HG02981 (cell line): ENCODE results near the gene MEIS3.
"Not testable (repeated sequence)": the region's sequence is repeated elsewhere in the genome, so short reads cannot be mapped to it uniquely, and the experiment has no call there.

ENCODE experiments used
- ATAC-seq: cut with Tn5 transposase; IDR thresholded peaks from one replicate; pipeline ENCODE4 v1.9.1; 2021; ENCODE audit warnings: mild to moderate bottlenecking, moderate library complexity; ENCODE audit not compliant: unreplicated experiment

MEIS3 gene

DNA sequence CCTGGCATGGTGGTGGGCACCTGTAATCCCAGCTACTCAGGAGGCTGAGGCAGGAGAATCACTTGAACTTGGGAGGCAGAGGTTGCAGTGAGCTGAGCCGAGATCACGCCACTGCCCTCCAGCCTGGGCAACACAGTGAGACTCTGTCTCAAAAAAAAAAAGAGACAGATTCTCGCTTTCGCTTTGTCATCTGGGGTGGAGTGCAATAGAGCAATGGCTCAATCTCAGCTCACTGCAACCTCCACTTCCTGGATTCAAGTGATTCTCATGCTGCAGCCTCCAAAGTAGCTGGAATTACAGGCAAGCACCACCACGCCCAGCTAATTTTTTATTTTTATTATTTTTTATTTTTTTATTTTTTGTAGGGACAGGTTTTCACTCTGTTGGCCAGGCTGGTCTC, 30.6 kb downstream of the MEIS3 start:
- not testable (repeated sequence) for ATAC-seq

- ATAC-seq, result not testable (repeated sequence)
These were observed 31.7 kb downstream of the MEIS3 start for GRCh38 chr19:47387623-47388022.

GRCh38 chr19:47386582-47386981, 32.7 kb downstream of the MEIS3 start:
- not testable (repeated sequence) for ATAC-seq

DNA sequence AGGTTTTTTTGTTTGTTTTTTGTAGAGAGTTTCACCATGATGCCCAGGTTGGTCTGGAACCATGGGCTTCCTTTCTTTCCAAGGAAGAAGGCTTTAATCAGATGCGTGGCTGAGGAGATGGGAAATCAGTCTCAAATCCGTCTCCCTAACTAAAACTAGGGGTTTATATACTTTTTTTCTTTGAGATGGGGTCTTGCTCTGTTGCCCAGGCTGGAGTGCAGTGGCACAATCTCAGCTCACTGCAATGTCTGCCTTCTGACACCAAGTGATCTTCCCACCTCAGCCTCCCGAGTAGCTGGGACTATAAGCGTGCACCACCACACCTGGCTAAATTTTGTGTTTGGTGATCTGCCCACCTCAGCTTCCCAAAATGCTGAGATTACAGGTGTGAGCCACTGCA, 34.8 kb downstream of the MEIS3 start:
- not testable (repeated sequence) for ATAC-seq

GRCh38 chr19:47383890-47384289, 35.4 kb downstream of the MEIS3 start:
- ATAC-seq, result not testable (repeated sequence)

- no peak for ATAC-seq
These were observed 37.6 kb downstream of the MEIS3 start for GRCh38 chr19:47381653-47382279.

- ATAC-seq, result no peak
These were observed 38.2 kb downstream of the MEIS3 start for GRCh38 chr19:47381121-47381520.

- no peak for ATAC-seq
These were observed 38.8 kb downstream of the MEIS3 start for GRCh38 chr19:47380559-47380958.

GRCh38 chr19:47379381-47379938, 39.9 kb downstream of the MEIS3 start:
- ATAC-seq, result no peak

- ATAC-seq, result no peak
These were observed 41.1 kb downstream of the MEIS3 start for GRCh38 chr19:47378246-47378645.

GRCh38 chr19:47377801-47378200, 41.5 kb downstream of the MEIS3 start:
- no peak for ATAC-seq

GRCh38 chr19:47377208-47377701, 42.1 kb downstream of the MEIS3 start:
- ATAC-seq, result no peak

GRCh38 chr19:47376589-47377144, 42.7 kb downstream of the MEIS3 start:
- ATAC-seq, result no peak

DNA sequence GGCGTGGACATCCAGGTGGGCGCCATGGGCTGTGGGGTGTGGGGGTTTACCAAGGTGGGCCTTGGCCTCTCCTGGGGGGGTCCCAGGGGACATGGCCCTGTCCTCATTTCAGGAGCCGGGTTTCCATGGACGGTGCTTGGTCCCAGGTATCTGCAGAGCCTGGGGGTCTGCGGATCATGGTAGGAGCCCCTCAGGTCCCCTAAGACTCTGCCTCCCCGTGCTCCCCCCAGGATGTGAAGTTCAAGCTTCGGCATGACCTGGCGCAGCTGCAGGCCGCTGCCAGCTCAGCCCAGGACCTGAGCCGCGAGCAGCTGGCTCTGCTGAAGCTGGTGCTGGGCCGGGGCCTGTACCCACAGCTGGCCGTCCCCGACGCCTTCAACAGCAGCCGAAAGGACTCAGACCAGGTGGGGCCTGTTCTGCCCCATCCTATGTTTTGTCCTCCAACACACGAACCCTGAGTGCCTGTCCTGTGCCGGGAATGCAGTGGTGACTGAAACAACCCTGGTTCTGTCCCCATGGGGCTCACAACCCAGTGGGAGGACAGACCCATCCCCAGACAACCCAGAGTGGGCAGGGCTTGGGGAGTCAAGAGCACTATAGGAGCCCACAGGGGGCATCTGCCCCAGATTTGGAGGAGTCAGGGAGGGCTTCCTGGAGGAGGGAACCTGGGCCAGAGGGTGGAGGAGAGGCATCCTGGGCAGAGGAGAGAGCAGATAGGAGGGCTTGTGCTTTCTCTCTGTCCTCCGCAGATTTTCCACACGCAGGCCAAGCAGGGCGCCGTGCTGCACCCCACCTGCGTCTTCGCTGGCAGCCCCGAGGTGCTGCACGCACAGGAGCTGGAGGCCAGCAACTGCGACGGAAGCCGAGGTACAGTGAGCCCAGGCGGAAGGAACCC, 43.4 kb downstream of the MEIS3 start:
- no peak for ATAC-seq

DNA sequence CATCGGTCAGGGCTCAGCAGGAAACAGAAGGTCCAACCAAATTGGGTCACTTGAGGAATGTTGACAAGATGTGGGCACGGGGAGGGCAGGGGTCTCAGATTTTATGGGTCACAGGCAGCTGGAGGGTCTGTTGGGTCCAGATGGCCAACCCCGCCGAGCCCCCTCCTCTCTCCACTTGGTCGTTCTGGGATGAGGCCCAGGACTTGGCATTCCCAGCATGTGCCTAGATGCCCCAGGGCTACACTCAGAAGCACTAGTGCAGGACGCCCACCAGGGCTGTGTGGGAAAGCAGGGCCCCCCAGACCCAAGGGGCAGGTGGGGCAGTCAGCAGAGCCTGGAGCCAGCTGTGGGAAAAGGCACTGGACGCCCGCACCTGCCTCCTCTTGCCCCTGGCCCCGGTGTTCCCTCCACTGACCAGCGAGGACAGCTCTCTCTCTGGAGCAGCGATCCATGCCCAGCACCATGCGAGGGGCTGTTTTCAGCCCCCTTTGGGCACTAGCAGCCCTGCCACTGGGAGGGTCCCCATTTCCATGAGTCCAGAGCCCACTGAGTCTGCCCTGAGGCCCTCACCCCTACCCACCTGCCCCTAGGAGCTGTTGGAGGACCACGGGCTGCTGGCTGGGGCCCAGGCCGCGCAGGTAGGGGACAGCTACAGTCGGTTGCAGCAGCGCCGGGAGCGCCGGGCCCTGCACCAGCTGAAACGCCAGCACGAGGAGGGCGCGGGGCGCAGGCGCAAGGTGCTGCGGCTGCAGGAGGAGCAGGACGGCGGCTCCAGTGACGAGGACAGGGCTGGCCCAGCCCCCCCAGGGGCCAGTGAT, 44.2 kb downstream of the MEIS3 start:
- no peak for ATAC-seq

GRCh38 chr19:47373246-47374240, 45.8 kb downstream of the MEIS3 start:
- ATAC-seq, result no peak

- ATAC-seq, result no peak
These were observed 46.7 kb downstream of the MEIS3 start for GRCh38 chr19:47372603-47373002.

- no peak for ATAC-seq
These were observed 48.1 kb downstream of the MEIS3 start for GRCh38 chr19:47371261-47371660.

- ATAC-seq, result no peak
These were observed 49.2 kb downstream of the MEIS3 start for GRCh38 chr19:47370045-47370611.
